Brain microvascular endothelial cell (primary cell): ENCODE data around the gene TCERG1L.

Experiments used
- DNase-seq: peaks from one replicate; pipeline ENCODE4 v3.0.0-alpha.2; 2020
- H3K27ac ChIP-seq: fragments of 250-450 bp; sonication (Bioruptor Pico); 2 replicates; pipeline ENCODE4 v1.5.1; 2020; ENCODE audit warnings: mild to moderate bottlenecking, moderate library complexity
- H3K27me3 ChIP-seq: fragments of 250-450 bp; sonication (Bioruptor Pico); replicated peaks from 2 replicates; pipeline ENCODE4 v1.5.1; 2020; ENCODE audit warnings: mild to moderate bottlenecking
- H3K36me3 ChIP-seq: fragments of 250-450 bp; sonication (Bioruptor Pico); replicated peaks from 2 replicates; pipeline ENCODE4 v1.5.1; 2020; ENCODE audit warnings: mild to moderate bottlenecking
- H3K4me3 ChIP-seq: 2 replicates; pipeline ENCODE4 v1.5.1; 2011; ENCODE audit warnings: low read depth, mild to moderate bottlenecking, control low read depth, low read length, moderate library complexity
- CTCF ChIP-seq: IDR thresholded peaks from 2 replicates; pipeline ENCODE4 v1.5.1; 2011; ENCODE audit warnings: low read depth, mild to moderate bottlenecking, moderate library complexity, low read length, control low read depth, inconsistent platforms; ENCODE audit errors: missing control alignments
- in situ Hi-C: cut with HindIII; loops from 2 replicates; pipeline ENCODE4 v1.10.0; 2017; ENCODE audit warnings: low sequenced_read_pairs, low pct_ligation_motif_present

Gene TCERG1L

DNA sequence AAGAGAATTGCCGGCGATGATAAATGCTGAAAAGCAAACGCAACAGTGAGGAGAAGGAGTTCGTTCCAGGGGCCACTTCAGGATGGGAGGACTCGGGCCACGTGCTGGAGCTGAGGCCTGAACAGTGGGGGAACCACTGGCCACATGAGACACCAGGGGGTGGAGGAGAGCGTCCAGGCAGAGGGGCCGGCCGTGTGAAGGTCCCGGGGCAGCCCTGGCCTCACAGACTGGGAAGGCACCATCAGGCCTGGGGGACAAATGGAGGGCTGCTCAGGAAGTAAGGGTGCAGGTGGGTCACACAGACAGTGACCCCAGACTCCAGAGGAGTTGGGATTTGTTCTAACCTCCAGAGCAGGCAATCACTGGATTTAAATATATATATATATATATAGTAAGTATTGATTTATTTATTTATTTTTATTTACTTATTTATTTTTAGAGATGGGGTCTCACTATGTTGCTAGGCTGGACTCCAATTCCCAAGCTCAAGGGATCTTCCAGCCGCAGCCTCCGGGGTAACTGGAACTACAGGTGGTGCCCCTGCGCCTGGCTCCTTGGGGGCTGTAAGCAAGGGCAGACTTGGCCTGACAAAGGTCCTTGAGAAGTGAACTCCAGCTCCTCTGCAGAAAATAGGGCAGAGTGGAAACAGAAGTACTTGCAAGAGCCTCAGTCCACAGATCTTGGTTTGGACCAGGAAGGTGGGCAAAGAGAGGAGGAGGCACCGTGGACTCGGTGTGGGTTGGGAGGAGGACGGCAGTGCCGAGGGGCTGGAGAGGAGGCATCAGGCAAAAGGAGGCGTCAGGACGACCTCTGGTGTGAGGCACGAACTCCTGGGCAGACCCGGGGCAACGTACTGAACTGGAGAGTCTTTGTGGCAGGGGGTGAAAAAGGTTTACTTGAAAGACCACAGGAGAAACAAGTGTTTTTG, 57.3 kb downstream of the TCERG1L start:
- Histone ChIP-seq H3K36me3 (no peaks in the 10 kb centered on the region), H3K4me3 (no peak overlapping the region), H3K27me3 (no peaks in the 10 kb centered on the region), H3K27ac (no peak overlapping the region)
- no peak for DNase-seq
- no peak for TF ChIP-seq CTCF
- in situ Hi-C loops = no loop called here

DNA sequence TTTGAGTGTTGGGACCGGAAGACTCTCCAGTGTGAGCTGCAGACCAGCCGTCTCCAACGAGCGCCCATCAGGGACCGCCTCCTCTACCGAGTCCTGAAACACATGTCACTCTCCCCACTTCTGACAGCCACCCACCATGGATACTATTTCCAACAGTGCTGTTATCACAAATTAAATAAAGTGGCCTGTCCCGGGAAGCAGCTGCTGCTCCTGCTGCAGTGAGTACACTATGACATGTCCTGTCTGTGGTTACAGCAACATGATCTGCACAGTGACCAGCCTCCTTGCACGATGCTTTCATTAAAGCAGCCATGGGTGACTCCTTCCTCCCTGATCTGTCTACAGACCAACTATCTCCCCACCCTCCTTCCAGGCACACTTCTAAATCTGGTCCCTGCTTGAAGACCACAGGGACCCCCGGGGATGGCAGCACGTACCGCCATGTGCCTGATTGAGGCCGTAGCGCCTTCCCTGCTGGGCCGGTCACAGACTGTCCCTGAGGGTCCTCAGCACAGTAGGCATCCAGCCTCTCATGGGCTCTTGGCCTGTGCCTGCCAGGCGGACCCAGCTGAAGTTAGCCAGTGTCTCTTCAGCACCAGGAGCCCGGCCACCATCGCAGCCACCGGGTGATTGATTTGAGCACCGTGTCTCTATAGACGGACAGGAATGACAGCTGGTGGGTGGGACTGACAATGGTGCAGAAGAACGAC, 58.8 kb downstream of the TCERG1L start:
- no peak overlapping the region for H3K27ac ChIP-seq
- in situ Hi-C loops = no loop called here
- no peak for DNase-seq
- no peaks in the 10 kb centered on the region for H3K27me3 ChIP-seq
- TF ChIP-seq CTCF = no peak
- no peak overlapping the region for H3K4me3 ChIP-seq
- no peaks in the 10 kb centered on the region for H3K36me3 ChIP-seq

- DNase-seq = no peak
- TF ChIP-seq CTCF = no peak
- Histone ChIP-seq H3K27ac (no peak overlapping the region), H3K36me3 (no peaks in the 10 kb centered on the region), H3K4me3 (no peak overlapping the region), H3K27me3 (no peaks in the 10 kb centered on the region)
- in situ Hi-C loops = no loop called here
Observed at GRCh38 chr10:131251146-131251541, 60.4 kb downstream of the TCERG1L start.

DNA sequence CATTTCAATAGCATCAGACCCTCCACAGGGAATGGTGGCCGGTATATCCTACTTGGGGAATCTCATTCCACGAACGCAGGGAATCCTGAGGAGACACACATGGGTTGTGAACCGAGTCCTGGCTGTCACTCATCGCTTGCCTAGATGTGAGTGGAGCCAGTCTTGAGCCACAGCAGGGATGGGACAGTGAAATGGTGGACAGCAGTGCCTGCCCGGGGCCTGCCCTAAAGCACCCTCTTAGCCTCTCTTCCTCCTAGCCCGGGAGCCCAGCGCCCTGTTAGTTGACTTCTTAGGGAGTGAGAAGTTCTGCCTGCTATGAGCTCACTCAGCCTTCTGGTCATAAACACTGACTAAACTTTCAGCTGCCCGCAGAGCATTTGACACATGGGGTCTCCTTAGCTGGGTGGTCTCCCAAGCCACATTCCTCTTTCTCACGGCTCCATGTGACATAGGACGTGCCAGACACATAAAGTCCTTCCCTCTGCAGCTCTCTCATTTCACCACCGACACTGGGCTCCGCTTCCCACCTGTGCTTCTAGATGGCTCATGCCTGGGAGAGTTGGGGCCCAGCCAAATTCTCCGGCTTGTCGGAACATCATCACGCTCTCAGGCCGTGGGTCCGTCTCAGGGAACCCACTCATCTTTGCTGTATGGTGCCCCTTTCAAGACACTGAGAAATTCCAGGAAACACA, 60.9 kb downstream of the TCERG1L start:
- DNase-seq = no peak
- no peak for TF ChIP-seq CTCF
- H3K4me3 ChIP-seq = no peak overlapping the region
- H3K27ac ChIP-seq = no peak overlapping the region
- H3K36me3 ChIP-seq = no peaks in the 10 kb centered on the region
- H3K27me3 ChIP-seq = no peaks in the 10 kb centered on the region
- in situ Hi-C loops = no loop called here

DNA sequence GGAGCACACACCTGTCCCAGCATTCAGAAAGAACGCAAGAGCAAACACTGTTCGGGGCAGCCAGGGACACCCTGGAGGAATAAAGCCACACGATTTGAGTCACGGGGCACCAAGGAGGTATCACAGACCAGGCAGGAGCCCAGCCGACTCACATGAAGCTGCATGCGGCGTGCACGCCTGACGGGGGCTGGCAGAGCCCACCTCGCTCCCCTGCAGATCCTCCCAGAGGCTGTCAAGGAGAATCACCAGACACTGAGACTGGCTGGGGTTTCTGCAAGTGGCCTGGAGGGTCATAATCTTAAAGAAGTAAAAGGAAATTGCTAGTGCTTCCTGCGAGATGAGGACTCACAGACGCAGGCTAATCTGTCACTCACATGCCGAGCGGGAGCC, 61.6 kb downstream of the TCERG1L start:
- no peaks in the 10 kb centered on the region for H3K27me3 ChIP-seq
- in situ Hi-C loops = no loop called here

More for the DNA sequence above, 61.6 kb downstream of the TCERG1L start:
- no peak overlapping the region for H3K4me3 ChIP-seq
- H3K36me3 ChIP-seq = no peaks in the 10 kb centered on the region
- H3K27ac ChIP-seq = no peak overlapping the region
- DNase-seq = no peak
- TF ChIP-seq CTCF = no peak
